IPS-15b (cell line): Measurements from ENCODE around the gene CD82.

Experiments used
- H3K27me3 ChIP-seq: one replicate; pipeline ENCODE4 v1.6.1; 2013; ENCODE audit warnings: low read length; ENCODE audit not compliant: control insufficient read depth, insufficient read depth
- H3K36me3 ChIP-seq: one replicate; pipeline ENCODE4 v1.6.1; 2013; ENCODE audit warnings: low read length; ENCODE audit not compliant: control insufficient read depth, insufficient read depth
- H3K4me1 ChIP-seq: one replicate; pipeline ENCODE4 v1.6.1; 2013; ENCODE audit warnings: mild to moderate bottlenecking, low read length; ENCODE audit not compliant: control insufficient read depth, insufficient read depth
- H3K4me3 ChIP-seq: one replicate; pipeline ENCODE4 v1.5.1; 2013; ENCODE audit warnings: low read depth, low read length
- H3K9ac ChIP-seq: one replicate; pipeline ENCODE4 v1.6.1; 2013; ENCODE audit warnings: low read depth, mild to moderate bottlenecking, low read length
- H3K9me3 ChIP-seq: one replicate; pipeline ENCODE4 v1.6.1; 2013; ENCODE audit warnings: mild to moderate bottlenecking, low read length; ENCODE audit not compliant: control insufficient read depth, insufficient read depth

Gene CD82

DNA sequence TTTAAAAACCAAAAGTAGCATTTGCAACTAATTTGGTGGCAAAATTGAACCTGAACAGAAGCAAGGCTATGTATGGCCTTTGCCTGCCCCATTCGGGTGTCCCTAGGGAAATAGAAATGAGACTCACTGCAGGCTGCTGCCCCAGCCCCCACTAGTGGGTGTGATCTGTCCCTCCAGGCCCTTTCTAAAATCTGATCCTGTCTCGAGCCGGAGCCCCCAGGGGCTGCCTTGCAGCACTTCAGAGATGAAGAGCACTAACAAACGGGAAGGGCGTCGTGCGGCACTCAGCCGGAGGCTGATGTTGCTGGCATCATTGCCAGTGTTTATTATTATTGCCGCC lies 43.2 kb downstream of the CD82 start:
- no peaks in the 10 kb centered on the region for H3K27me3 ChIP-seq
- no peak overlapping the region for H3K9ac ChIP-seq
- H3K9me3 ChIP-seq: no peaks in the 10 kb centered on the region
- no peaks in the 10 kb centered on the region for H3K4me1 ChIP-seq
- no peaks in the 10 kb centered on the region for H3K36me3 ChIP-seq
- no peak overlapping the region for H3K4me3 ChIP-seq

DNA sequence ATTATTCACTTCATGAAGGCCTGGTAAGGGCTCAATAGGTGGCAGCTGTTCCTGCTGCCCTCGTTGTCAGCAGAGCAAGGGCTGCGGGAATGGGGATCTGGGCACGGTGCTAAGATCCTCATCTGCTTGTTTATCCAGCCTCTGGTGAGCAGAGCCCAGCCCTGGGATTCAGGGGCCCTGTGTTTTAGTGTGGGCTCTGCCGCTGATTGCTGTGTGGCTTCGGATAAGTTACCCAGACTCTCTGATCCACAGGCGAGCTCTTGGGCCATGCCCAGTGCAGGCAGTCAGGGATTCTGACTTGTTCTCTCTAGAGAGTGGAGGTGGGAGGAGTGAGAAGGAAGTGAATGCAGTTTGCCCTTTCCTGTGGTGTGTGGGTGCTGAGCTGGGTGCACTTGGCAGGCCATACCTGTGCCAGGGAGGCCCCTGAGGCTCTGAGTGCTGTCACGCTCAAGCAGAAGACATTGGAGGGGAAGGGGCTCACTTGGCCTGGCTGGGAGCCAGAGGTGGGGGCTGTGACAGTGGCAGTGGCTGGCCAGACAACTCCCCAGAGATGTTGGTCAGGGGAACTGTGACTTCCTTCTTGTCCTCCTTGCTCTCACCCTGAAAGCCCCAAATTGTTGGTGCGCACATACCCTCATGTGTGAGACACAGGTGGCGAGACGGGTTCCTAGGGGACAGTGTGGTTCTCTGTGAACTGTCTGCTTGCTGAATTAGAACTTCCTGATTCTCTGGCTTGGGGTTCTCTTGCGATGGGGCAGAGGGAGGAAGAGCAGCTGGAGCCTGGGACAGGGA lies 43.7 kb downstream of the CD82 start:
- H3K36me3 ChIP-seq: no peaks in the 10 kb centered on the region
- H3K4me3 ChIP-seq: no peak overlapping the region

GRCh38 chr11:44609783-44610155 lies 44.3 kb downstream of the CD82 start:
- Histone ChIP-seq H3K4me1 (no peaks in the 10 kb centered on the region), H3K4me3 (no peak overlapping the region), H3K9ac (no peak overlapping the region), H3K36me3 (no peaks in the 10 kb centered on the region), H3K9me3 (no peaks in the 10 kb centered on the region), H3K27me3 (no peaks in the 10 kb centered on the region)

More for the DNA sequence above, 43.7 kb downstream of the CD82 start:
- Histone ChIP-seq H3K4me1 (no peaks in the 10 kb centered on the region), H3K9me3 (no peaks in the 10 kb centered on the region), H3K27me3 (no peaks in the 10 kb centered on the region), H3K9ac (no peak overlapping the region)

- no peak overlapping the region for H3K4me3 ChIP-seq
- no peaks in the 10 kb centered on the region for H3K4me1 ChIP-seq
- H3K27me3 ChIP-seq: no peaks in the 10 kb centered on the region
- H3K9ac ChIP-seq: no peak overlapping the region
- H3K9me3 ChIP-seq: no peaks in the 10 kb centered on the region
- H3K36me3 ChIP-seq: no peaks in the 10 kb centered on the region
Observed at GRCh38 chr11:44610186-44610955, 44.9 kb downstream of the CD82 start.

- Histone ChIP-seq H3K4me3 (no peak overlapping the region), H3K9ac (no peak overlapping the region), H3K36me3 (no peaks in the 10 kb centered on the region), H3K27me3 (no peaks in the 10 kb centered on the region), H3K4me1 (no peaks in the 10 kb centered on the region), H3K9me3 (no peaks in the 10 kb centered on the region)
Observed at GRCh38 chr11:44611088-44611487, 45.6 kb downstream of the CD82 start.

GRCh38 chr11:44611687-44612434 lies 46.4 kb downstream of the CD82 start:
- Histone ChIP-seq H3K36me3 (no peaks in the 10 kb centered on the region), H3K4me1 (no peaks in the 10 kb centered on the region), H3K9me3 (no peaks in the 10 kb centered on the region), H3K27me3 (no peaks in the 10 kb centered on the region), H3K9ac (no peak overlapping the region), H3K4me3 (no peak overlapping the region)

- Histone ChIP-seq H3K9me3 (no peaks in the 10 kb centered on the region), H3K36me3 (no peaks in the 10 kb centered on the region), H3K4me3 (no peak overlapping the region), H3K4me1 (no peaks in the 10 kb centered on the region), H3K27me3 (no peaks in the 10 kb centered on the region), H3K9ac (no peak overlapping the region)
Observed at GRCh38 chr11:44613153-44613552, 47.7 kb downstream of the CD82 start.

DNA sequence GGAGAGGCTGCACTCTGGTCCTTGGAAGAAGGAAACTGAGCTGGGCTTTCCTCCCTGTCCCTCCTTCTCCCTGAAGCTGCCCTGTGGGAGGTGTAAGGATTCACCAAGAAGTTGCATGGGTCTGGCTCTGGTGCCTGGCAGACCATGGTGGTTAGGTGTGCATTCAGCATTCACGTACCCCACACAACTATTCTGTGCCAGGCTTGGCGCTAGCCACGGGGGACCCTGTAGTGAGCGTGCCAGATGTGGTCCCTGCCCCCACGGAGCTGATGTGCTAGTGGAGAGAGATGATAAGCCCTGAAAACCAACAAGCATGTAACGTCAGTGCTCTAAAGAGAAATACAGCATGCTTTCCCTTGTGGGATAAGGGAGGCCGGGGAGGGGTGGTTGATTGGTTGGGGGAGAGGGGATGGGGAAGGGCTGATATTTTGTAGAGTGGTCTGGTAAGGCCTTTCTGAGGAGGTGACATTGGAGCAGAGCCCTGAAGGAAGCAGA lies 48.9 kb downstream of the CD82 start:
- Histone ChIP-seq H3K9me3 (no peaks in the 10 kb centered on the region), H3K9ac (no peak overlapping the region), H3K4me1 (no peaks in the 10 kb centered on the region), H3K36me3 (no peaks in the 10 kb centered on the region), H3K27me3 (no peaks in the 10 kb centered on the region), H3K4me3 (no peak overlapping the region)

DNA sequence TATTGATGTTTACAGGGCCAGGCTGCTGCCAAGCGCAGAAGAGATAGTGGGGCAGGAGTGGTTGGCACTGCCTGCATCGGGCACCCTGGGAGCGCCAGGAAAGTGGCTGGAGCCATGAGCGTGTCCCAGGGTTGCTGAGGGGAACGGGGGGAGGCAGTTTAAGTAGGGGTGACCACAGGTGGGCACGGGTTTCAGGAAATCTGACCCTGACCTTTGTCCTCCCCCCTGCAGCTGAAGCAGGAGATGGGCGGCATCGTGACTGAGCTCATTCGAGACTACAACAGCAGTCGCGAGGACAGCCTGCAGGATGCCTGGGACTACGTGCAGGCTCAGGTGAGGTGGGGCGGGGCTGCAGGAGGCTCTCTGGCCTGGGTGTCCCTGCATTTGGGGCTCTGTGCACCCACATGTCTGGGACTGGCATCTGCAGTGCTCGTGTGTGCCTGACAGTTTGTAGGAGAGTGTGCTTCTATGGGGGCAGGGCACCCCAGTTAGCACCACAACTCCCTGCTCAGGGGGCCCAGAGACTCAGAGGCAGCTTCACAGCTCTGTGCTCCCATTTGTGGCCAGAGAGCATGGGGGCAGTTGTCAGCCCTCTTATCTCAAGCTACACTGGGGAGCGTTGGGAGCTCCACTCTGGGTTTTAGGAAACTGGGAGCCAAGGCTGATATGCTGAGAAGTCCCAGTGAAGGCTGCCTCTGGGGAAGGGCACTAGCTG lies 49.7 kb downstream of the CD82 start:
- H3K36me3 ChIP-seq: no peaks in the 10 kb centered on the region
- no peaks in the 10 kb centered on the region for H3K9me3 ChIP-seq
- H3K4me1 ChIP-seq: no peaks in the 10 kb centered on the region
- no peak overlapping the region for H3K9ac ChIP-seq
- no peaks in the 10 kb centered on the region for H3K27me3 ChIP-seq
- H3K4me3 ChIP-seq: no peak overlapping the region

DNA sequence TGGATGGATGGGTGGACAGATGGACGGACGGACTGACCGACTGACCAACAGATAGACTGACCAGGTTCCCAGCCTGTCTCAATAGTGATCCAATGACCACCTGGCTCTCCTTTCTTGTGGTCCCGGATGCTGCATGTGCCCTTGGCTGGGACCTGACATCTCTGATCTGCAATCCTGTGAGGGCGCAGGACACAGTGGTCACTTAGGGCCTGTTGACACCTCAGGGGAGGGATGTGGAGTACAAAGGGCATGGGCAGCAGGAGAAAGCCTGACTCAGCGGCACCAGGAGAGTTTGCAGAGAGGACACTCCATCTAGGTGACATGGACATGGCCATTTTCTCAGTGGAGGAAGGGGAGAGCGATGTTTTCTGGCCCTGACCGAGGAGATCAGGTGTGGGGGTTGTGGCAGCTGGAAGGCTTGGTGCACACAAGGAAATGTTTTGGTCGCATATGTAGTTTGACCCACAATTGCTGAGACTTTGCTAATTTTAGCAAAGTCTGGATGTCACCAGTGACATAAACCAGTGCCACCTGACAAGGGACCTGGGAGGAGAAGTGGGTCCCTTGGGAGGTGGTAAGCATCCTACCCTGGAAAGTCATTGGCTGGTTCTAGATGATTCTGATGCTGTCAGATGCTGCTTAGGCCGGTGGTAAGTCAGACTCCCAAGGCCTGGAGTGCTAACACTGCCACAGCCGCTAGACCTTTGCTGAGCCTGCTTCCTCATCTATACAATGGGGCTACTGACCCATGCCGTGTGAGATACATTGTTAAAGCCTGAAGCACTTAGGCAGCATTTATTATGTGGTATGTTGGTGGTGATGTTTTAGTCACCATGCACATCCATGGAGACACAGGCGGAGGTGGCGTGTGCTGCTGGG lies 50.7 kb downstream of the CD82 start:
- no peaks in the 10 kb centered on the region for H3K27me3 ChIP-seq
- no peak overlapping the region for H3K4me3 ChIP-seq
- H3K9ac ChIP-seq: no peak overlapping the region
- H3K36me3 ChIP-seq: no peaks in the 10 kb centered on the region
- no peaks in the 10 kb centered on the region for H3K9me3 ChIP-seq
- no peaks in the 10 kb centered on the region for H3K4me1 ChIP-seq
